Measurements from ENCODE around the gene POLD1.

- TF ChIP-seq CTCF (IDR thresholded peaks at IDR 0.05; ENCODE audit: insufficient read depth, low read depth, low read length) (no peak), EZH2 (IDR thresholded peaks at IDR 0.05; ENCODE audit: insufficient read depth, low read length) (no peak)
Measured at GRCh38 chr19:50378169-50378862, 5.8 kb upstream of the POLD1 start.

Data from astrocyte (in vitro differentiated cells and primary cell).